B cell (primary cell): ENCODE data around the gene DIABLO. TPM values are rescaled to one million over a fixed set of nuclear protein-coding genes. Genes with fewer than 3 reads are reported as not detected.

Experiments
- ATAC-seq: fragments of 200-7000 bp; cut with Tn5 transposase; one replicate; pipeline ENCODE4 v1.10.0; 2021; ENCODE audit warnings: low read depth, mild to moderate bottlenecking, moderate number of reproducible peaks, moderate library complexity
- CTCF ChIA-PET: fragments of 350-600 bp; sonication (Branson Sonifier 250); formaldehyde crosslinking; loops from one replicate; lab custom pipeline; 2021; ENCODE audit warnings: antibody characterized with exemption, inconsistent platforms; lab: Charles Lee
- POLR2A ChIA-PET: fragments of 350-600 bp; sonication (Branson Sonifier 250); formaldehyde crosslinking; loops from one replicate; lab custom pipeline; 2021; ENCODE audit warnings: antibody characterized with exemption; lab: Charles Lee
- DNase-seq: peaks from one replicate; pipeline ENCODE4 v3.0.0; 2013
- H2AFZ ChIP-seq: 2 replicates; pipeline ENCODE4 v1.6.1; 2012; ENCODE audit warnings: mild to moderate bottlenecking, low read depth, low read length; ENCODE audit not compliant: insufficient read depth, poor library complexity, severe bottlenecking
- H3K27ac ChIP-seq, 2 donors: 1 replicate in 1 of 2; 2 replicates in 1 of 2; pipeline ENCODE4 v1.5.1; 2012 to 2013; ENCODE audit warnings: low read length in 2 of 2, mild to moderate bottlenecking in 2 of 2, moderate library complexity in 1 of 2
- H3K27me3 ChIP-seq, 4 experiments: fragments of 200-600 bp in 1 of 4; sonication (generic) in 1 of 4; replicated peaks in 1 of 4; 1 replicate in 2 of 4; 2 replicates in 2 of 4; pipeline versions ENCODE4 v1.6.1 to v1.7.0; 2013 to 2016; ENCODE audit warnings: low read length in 3 of 4, mild to moderate bottlenecking in 2 of 4, mixed read lengths in 1 of 4, moderate library complexity in 1 of 4; ENCODE audit not compliant: insufficient read depth in 4 of 4, control insufficient read depth in 3 of 4; ENCODE audit errors: control extremely low read depth in 1 of 4
- H3K36me3 ChIP-seq, 2 experiments: replicated peaks in 1 of 2; 1 replicate in 1 of 2; 2 replicates in 1 of 2; pipeline versions ENCODE4 v1.6.1 to v1.7.1; 2013; ENCODE audit warnings: low read length in 1 of 2; ENCODE audit not compliant: insufficient read depth in 2 of 2, control insufficient read depth in 1 of 2; ENCODE audit errors: control extremely low read depth in 1 of 2, extremely low read depth in 1 of 2
- H3K4me1 ChIP-seq, 2 donors: fragments of 200-600 bp in 1 of 2; sonication (generic) in 1 of 2; 1 replicate in 1 of 2; 2 replicates in 1 of 2; pipeline versions ENCODE4 v1.5.1 to v1.6.1; 2013 to 2017; ENCODE audit warnings: low read length in 2 of 2; ENCODE audit not compliant: control insufficient read depth in 2 of 2, insufficient read depth in 2 of 2
- H3K4me2 ChIP-seq: replicated peaks from 2 replicates; pipeline ENCODE3; 2012; ENCODE audit warnings: mild to moderate bottlenecking, low read depth, low read length; ENCODE audit not compliant: poor library complexity, severe bottlenecking
- H3K4me3 ChIP-seq, 5 experiments: fragments of 200-600 bp in 1 of 5; sonication (generic) in 1 of 5; 1 replicate in 3 of 5; 2 replicates in 2 of 5; pipeline versions ENCODE4 v1.5.1 to v1.7.0; 2011 to 2016; ENCODE audit warnings: low read length in 4 of 5, mild to moderate bottlenecking in 4 of 5, low read depth in 2 of 5, control low read depth in 1 of 5, moderate library complexity in 1 of 5; ENCODE audit not compliant: insufficient read depth in 1 of 5; ENCODE audit errors: control extremely low read depth in 1 of 5, extremely low read depth in 1 of 5
- H3K79me2 ChIP-seq: fragments of 200-600 bp; sonication (generic); one replicate; pipeline ENCODE4 v1.6.0; 2016; ENCODE audit warnings: low read length; ENCODE audit not compliant: control insufficient read depth, insufficient read depth
- H3K9ac ChIP-seq: fragments of 200-600 bp; sonication (generic); 2 replicates; pipeline ENCODE4 v1.6.1; 2017; ENCODE audit warnings: mild to moderate bottlenecking, low read length, moderate library complexity
- H3K9me3 ChIP-seq, 3 donors: one replicate each; pipeline versions ENCODE4 v1.6.1 to v1.7.1; 2013; ENCODE audit warnings: low read length in 2 of 3; ENCODE audit not compliant: control insufficient read depth in 2 of 3, insufficient read depth in 1 of 3; ENCODE audit errors: control extremely low read depth in 1 of 3
- H4K20me1 ChIP-seq: 2 replicates; pipeline ENCODE4 v1.6.0; 2012; ENCODE audit warnings: mild to moderate bottlenecking, low read length; ENCODE audit not compliant: insufficient read depth, control insufficient read depth, poor library complexity, severe bottlenecking
- H3K27ac Mint-ChIP-seq: one replicate; pipeline ENCODE4 v1.8.0; 2021; ENCODE audit warnings: mixed read lengths
- H3K27me3 Mint-ChIP-seq: one replicate; pipeline ENCODE4 v1.8.0; 2021; ENCODE audit warnings: mixed read lengths
- H3K4me1 Mint-ChIP-seq: one replicate; pipeline ENCODE4 v1.8.0; 2021; ENCODE audit warnings: mixed read lengths
- H3K4me3 Mint-ChIP-seq: one replicate; pipeline ENCODE4 v1.8.0; 2021; ENCODE audit warnings: mixed read lengths
- H3K9me3 Mint-ChIP-seq: one replicate; pipeline ENCODE4 v1.8.0; 2022; ENCODE audit warnings: mixed read lengths; ENCODE audit not compliant: insufficient read depth
- EZH2 ChIP-seq: IDR thresholded peaks from 2 replicates; pipeline ENCODE4 v1.6.1; 2012; ENCODE audit warnings: borderline replicate concordance, low read depth, mild to moderate bottlenecking, moderate library complexity, low read length; ENCODE audit not compliant: insufficient read depth, poor library complexity, severe bottlenecking
- WGBS: methylation state at CpG from one replicate; pipeline ENCODE4 v1.1.5; 2013; ENCODE audit warnings: missing lambda C conversion rate; ENCODE audit not compliant: insufficient coverage; 5-methylcytosine and 5-hydroxymethylcytosine counted together
- intact Hi-C: fragments of 100-400 bp; cut with micrococcal nuclease; formaldehyde crosslinking; loops from one replicate; pipeline ENCODE4 v1.10.0; 2022
- polyA plus RNA-seq: library from polyadenylated mRNA; depleted of rRNA; stranded (reverse); fragments of >200 nt; gene quantifications from 2 replicates; pipeline ENCODE4 v1.2.3, GENCODE V29; 2012
- total RNA-seq, 2 donors: library from RNA; stranded (reverse); fragments of 120-200 nt in 1 of 2; gene quantifications; 1 replicate in 1 of 2; 2 replicates in 1 of 2; pipeline versions ENCODE4 v1.2.3 to v1.2.4, GENCODE V29; 2013 to 2022
- TF ChIP-seq, protein P1 (sequence below): fragments of 200-600 bp; IDR thresholded peaks from one replicate; pipeline ENCODE4 v1.8.0; 2022; ENCODE audit warnings: antibody characterized with exemption, mild to moderate bottlenecking

DIABLO gene
- total and polyA plus RNA-seq, 2 donors (not counting 1 experiment from before 2014, with no cell fraction given): 36.8 to 44.6 TPM

DNA sequence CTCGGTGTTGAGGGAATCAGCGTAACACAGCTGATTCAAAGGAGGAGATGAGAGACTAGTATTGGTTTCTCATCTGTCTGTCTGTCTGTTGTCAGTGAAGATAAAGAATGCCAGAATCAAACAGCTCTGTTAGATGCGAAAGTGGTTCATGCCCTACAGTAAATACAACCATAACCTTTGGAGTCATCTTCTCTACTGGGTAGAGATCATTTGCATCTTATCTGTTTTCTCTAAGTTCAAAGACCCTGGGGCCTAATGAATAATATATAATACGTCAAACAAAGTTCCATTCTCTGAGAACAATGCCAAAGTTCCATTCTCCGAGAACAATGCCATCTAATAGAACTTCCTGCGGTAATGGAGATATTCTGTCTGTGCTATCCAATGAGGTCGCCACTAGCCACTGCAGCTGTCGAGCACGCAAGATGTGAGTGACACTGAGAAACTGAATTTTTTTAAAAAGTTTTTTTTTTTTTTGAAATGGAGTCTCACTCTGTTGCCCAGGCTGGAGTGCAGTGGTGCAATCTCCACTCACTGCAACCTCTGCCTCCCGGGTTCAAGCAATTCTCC is 58.4 kb downstream of the DIABLO start:
- H3K9me3 ChIP-seq: no peaks in the 10 kb centered on the region
- H3K9ac ChIP-seq: no peak overlapping the region
- no peaks in the 10 kb centered on the region for H3K79me2 ChIP-seq
- H3K4me3 ChIP-seq: no peak overlapping the region
- WGBS: 100% methylated on average over 2 of the region's 10 CpGs
- POLR2A ChIA-PET: no interaction called here
- H3K27ac ChIP-seq: no peak overlapping the region
- H3K4me1 ChIP-seq: no peaks in the 10 kb centered on the region
- H3K27me3 Mint-ChIP-seq: peaks cover 20% of the 10 kb centered on the region
- DNase-seq (no peak), ATAC-seq (no peak)
- no peak overlapping the region for H3K27ac Mint-ChIP-seq
- intact Hi-C loops: no loop called here
- peaks cover 0 to 6% (median 0%) of the 10 kb centered on the region in 4 experiments for H3K27me3 ChIP-seq
- H3K9me3 Mint-ChIP-seq: no peaks in the 10 kb centered on the region
- no peaks in the 10 kb centered on the region for H3K4me1 Mint-ChIP-seq
- no peak overlapping the region for H3K4me3 Mint-ChIP-seq
- TF ChIP-seq, protein P1, sequence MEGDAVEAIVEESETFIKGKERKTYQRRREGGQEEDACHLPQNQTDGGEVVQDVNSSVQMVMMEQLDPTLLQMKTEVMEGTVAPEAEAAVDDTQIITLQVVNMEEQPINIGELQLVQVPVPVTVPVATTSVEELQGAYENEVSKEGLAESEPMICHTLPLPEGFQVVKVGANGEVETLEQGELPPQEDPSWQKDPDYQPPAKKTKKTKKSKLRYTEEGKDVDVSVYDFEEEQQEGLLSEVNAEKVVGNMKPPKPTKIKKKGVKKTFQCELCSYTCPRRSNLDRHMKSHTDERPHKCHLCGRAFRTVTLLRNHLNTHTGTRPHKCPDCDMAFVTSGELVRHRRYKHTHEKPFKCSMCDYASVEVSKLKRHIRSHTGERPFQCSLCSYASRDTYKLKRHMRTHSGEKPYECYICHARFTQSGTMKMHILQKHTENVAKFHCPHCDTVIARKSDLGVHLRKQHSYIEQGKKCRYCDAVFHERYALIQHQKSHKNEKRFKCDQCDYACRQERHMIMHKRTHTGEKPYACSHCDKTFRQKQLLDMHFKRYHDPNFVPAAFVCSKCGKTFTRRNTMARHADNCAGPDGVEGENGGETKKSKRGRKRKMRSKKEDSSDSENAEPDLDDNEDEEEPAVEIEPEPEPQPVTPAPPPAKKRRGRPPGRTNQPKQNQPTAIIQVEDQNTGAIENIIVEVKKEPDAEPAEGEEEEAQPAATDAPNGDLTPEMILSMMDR: no peak
- TF ChIP-seq EZH2: no peak
- no peak overlapping the region for H3K4me2 ChIP-seq
- CTCF ChIA-PET: interaction anchor here (0.5 kb wide), 1 partner anchor 137 kb away, joined by 3 read pairs; no protein-coding TSS in a partner anchor
- H3K36me3 ChIP-seq: no peaks in the 10 kb centered on the region
- no peaks in the 10 kb centered on the region for H4K20me1 ChIP-seq
- no peak overlapping the region for H2AFZ ChIP-seq
